ENCODE data around the gene FNBP1. TPM values are rescaled to one million over a fixed set of nuclear protein-coding genes. Genes with fewer than 3 reads are reported as not detected.

Gene FNBP1
- total RNA-seq, 1 experiment from 2014 or later, result 80.7 TPM

GRCh38 chr9:129901993-129902739, 140.8 kb downstream of the FNBP1 start:
- POLR2A ChIA-PET (ENCODE audit: unreplicated experiment), result no interaction called here
- H3F3A ChIP-seq (ENCODE audit: insufficient read depth, low read depth), result no peaks in the 10 kb centered on the region
- H3K9me3 ChIP-seq (ENCODE audit: insufficient read depth, low read depth), result no peaks in the 10 kb centered on the region
- no TSS peak for BruUV-seq (replicated peaks)
- H3K27ac ChIP-seq, result no peak overlapping the region
- H3K9me2 ChIP-seq (ENCODE audit: insufficient read depth), result no peaks in the 10 kb centered on the region
- H4K20me1 ChIP-seq (ENCODE audit: insufficient read depth), result no peaks in the 10 kb centered on the region
- H3K4me3 ChIP-seq, result no peak overlapping the region
- H2AFZ ChIP-seq, result no peak overlapping the region
- DNase-seq, result no peak
- CTCF ChIA-PET, result no interaction called here
- H3K36me3 ChIP-seq (ENCODE audit: low read depth), result no peaks in the 10 kb centered on the region
- TF ChIP-seq CTCF (conservative IDR thresholded peaks at IDR 0.05) (no peak), EZH2 (IDR thresholded peaks at IDR 0.05; ENCODE audit: low read depth) (no peak)
- H3K4me1 ChIP-seq (replicated peaks; ENCODE audit: insufficient read depth), result no peaks in the 10 kb centered on the region
- intact Hi-C loops (cut with micrococcal nuclease; ENCODE audit: unreplicated experiment), result no loop called here
- H3K79me2 ChIP-seq (ENCODE audit: low read depth), result no peaks in the 10 kb centered on the region
- H3K27me3 ChIP-seq (ENCODE audit: insufficient read depth, low read depth), result no peaks in the 10 kb centered on the region
- no peak overlapping the region for H3K4me2 ChIP-seq

- Histone ChIP-seq H2AFZ (no peak overlapping the region), H3K4me1 (replicated peaks; ENCODE audit: insufficient read depth) (no peaks in the 10 kb centered on the region), H3K27ac (no peak overlapping the region), H3K4me2 (no peak overlapping the region), H3K36me3 (ENCODE audit: low read depth) (no peaks in the 10 kb centered on the region), H4K20me1 (ENCODE audit: insufficient read depth) (no peaks in the 10 kb centered on the region), H3K9me3 (ENCODE audit: insufficient read depth, low read depth) (no peaks in the 10 kb centered on the region), H3K9me2 (ENCODE audit: insufficient read depth) (no peaks in the 10 kb centered on the region), H3K27me3 (ENCODE audit: insufficient read depth, low read depth) (no peaks in the 10 kb centered on the region), H3K4me3 (no peak overlapping the region), H3K79me2 (ENCODE audit: low read depth) (no peaks in the 10 kb centered on the region), H3F3A (ENCODE audit: insufficient read depth, low read depth) (peaks cover 11% of the 10 kb centered on the region; the same call in 1 of the 2 replicates)
- ChIA-PET CTCF (no interaction called here), POLR2A (ENCODE audit: unreplicated experiment) (interaction anchor here (0.6 kb wide), 1 partner anchor 97 kb away, joined by 6 read pairs; no protein-coding TSS in a partner anchor)
- TF ChIP-seq EZH2 (IDR thresholded peaks at IDR 0.05; ENCODE audit: low read depth) (no peak), CTCF (conservative IDR thresholded peaks at IDR 0.05) (no peak)
- DNase-seq, result no peak
- intact Hi-C loops (cut with micrococcal nuclease; ENCODE audit: unreplicated experiment), result no loop called here
- no TSS peak for BruUV-seq (replicated peaks)
These were observed 142.5 kb downstream of the FNBP1 start for GRCh38 chr9:129900263-129901027.

- peaks cover 15% of the 10 kb centered on the region; the same call in 1 of the 2 replicates for H3F3A ChIP-seq (ENCODE audit: insufficient read depth, low read depth)
- no peaks in the 10 kb centered on the region for H3K4me1 ChIP-seq (replicated peaks; ENCODE audit: insufficient read depth)
- TF ChIP-seq CTCF (conservative IDR thresholded peaks at IDR 0.05) (no peak), EZH2 (IDR thresholded peaks at IDR 0.05; ENCODE audit: low read depth) (no peak)
- POLR2A ChIA-PET (ENCODE audit: unreplicated experiment), result no interaction called here
- H3K9me3 ChIP-seq (ENCODE audit: insufficient read depth, low read depth), result no peaks in the 10 kb centered on the region
- H3K27me3 ChIP-seq (ENCODE audit: insufficient read depth, low read depth), result no peaks in the 10 kb centered on the region
- H3K4me3 ChIP-seq, result no peak overlapping the region
- H3K4me2 ChIP-seq, result no peak overlapping the region
- BruUV-seq (replicated peaks), result no TSS peak
- no peaks in the 10 kb centered on the region for H3K79me2 ChIP-seq (ENCODE audit: low read depth)
- no peaks in the 10 kb centered on the region for H3K9me2 ChIP-seq (ENCODE audit: insufficient read depth)
- intact Hi-C loops (cut with micrococcal nuclease; ENCODE audit: unreplicated experiment), result no loop called here
- CTCF ChIA-PET, result no interaction called here
- H2AFZ ChIP-seq, result no peak overlapping the region
- no peak overlapping the region for H3K27ac ChIP-seq
- no peak for DNase-seq
- 0 out of 2 replicates have a peak, but pooled peaks cover 3% of the 10 kb centered on the region for H3K36me3 ChIP-seq (ENCODE audit: low read depth)
- H4K20me1 ChIP-seq (ENCODE audit: insufficient read depth), result no peaks in the 10 kb centered on the region
These were observed 143.4 kb downstream of the FNBP1 start for GRCh38 chr9:129899620-129900019.

Measured in PC-9 (cell line).